Measurements from ENCODE around the gene PRTFDC1. TPM values are rescaled to one million over a fixed set of nuclear protein-coding genes. Genes with fewer than 3 reads are reported as not detected.
A peak's percentile ranks its signal among the peaks of the same experiment; 100 is the strongest.

PRTFDC1 gene
- total RNA-seq, 4 donors from 2014 or later, result 3.0 to 8.3 (median 4.3) TPM

GRCh38 chr10:24962995-24963394, 10.6 kb upstream of the PRTFDC1 start:
- intact Hi-C loops (cut with DNase I), result no loop called here
- Histone ChIP-seq H3K36me3 (no peaks in the 10 kb centered on the region), H3K9me3 (no peaks in the 10 kb centered on the region), H3K4me1 (peaks cover 0 to 14% (median 13%) of the 10 kb centered on the region in 4 donors), H3K27me3 (no peaks in the 10 kb centered on the region), H3K27ac (replicated peaks in 1 of 4) (no peak overlapping the region), H3K4me3 (no peak overlapping the region)
- DNase-seq (ENCODE audit: extremely low spot score), result no peak
- TF ChIP-seq EP300 (IDR thresholded peaks at IDR 0.05) (no peak), POLR2A (IDR thresholded peaks at IDR 0.05; ENCODE audit: low read depth) (no peak), POLR2AphosphoS5 (IDR thresholded peaks at IDR 0.05) (no peak), CTCF (IDR thresholded peaks at IDR 0.05) (no peak)
- 89% methylated on average over 3 of the region's 3 CpGs for WGBS

GRCh38 chr10:24961582-24961981, 9.2 kb upstream of the PRTFDC1 start:
- 94% methylated on average over 4 of the region's 4 CpGs for WGBS
- Histone ChIP-seq H3K4me3 (no peak overlapping the region), H3K9me3 (no peaks in the 10 kb centered on the region), H3K27me3 (no peaks in the 10 kb centered on the region), H3K4me1 (peaks cover 0 to 24% (median 22%) of the 10 kb centered on the region in 4 donors), H3K27ac (replicated peaks in 1 of 4) (no peak overlapping the region), H3K36me3 (no peaks in the 10 kb centered on the region)
- TF ChIP-seq CTCF (IDR thresholded peaks at IDR 0.05) (no peak), EP300 (IDR thresholded peaks at IDR 0.05) (no peak)
- DNase-seq (ENCODE audit: extremely low spot score), result no peak
- intact Hi-C loops (cut with DNase I), result no loop called here

- Histone ChIP-seq H3K4me1 (peaks cover 0 to 24% (median 22%) of the 10 kb centered on the region in 4 donors), H3K9me3 (no peaks in the 10 kb centered on the region), H3K4me3 (no peak overlapping the region), H3K36me3 (no peaks in the 10 kb centered on the region), H3K27ac (replicated peaks in 1 of 4) (peak overlapping the region; percentile 43 to 71 (median 62)), H3K27me3 (no peaks in the 10 kb centered on the region)
- no peak for TF ChIP-seq EP300 (IDR thresholded peaks at IDR 0.05)
- TF ChIP-seq POLR2AphosphoS5 (IDR thresholded peaks at IDR 0.05), result no peak
- TF ChIP-seq CTCF (IDR thresholded peaks at IDR 0.05), result no peak
- no peak for TF ChIP-seq POLR2A (IDR thresholded peaks at IDR 0.05; ENCODE audit: low read depth)
- WGBS, result 60% methylated on average over 3 of the region's 3 CpGs
- intact Hi-C loops (cut with DNase I), result no loop called here
- DNase-seq (ENCODE audit: extremely low spot score), result no peak
Measured at GRCh38 chr10:24959382-24959730, 7.0 kb upstream of the PRTFDC1 start.

GRCh38 chr10:24958721-24959381, 6.4 kb upstream of the PRTFDC1 start:
- TF ChIP-seq CTCF (IDR thresholded peaks at IDR 0.05) (peak in 1 of 3 experiments; percentile 14), POLR2A (IDR thresholded peaks at IDR 0.05; ENCODE audit: low read depth) (no peak), POLR2AphosphoS5 (IDR thresholded peaks at IDR 0.05) (peak in 1 of 2 donors; percentile 43), EP300 (IDR thresholded peaks at IDR 0.05) (no peak)
- intact Hi-C loops (cut with DNase I), result no loop called here
- Histone ChIP-seq H3K27me3 (no peaks in the 10 kb centered on the region), H3K36me3 (no peaks in the 10 kb centered on the region), H3K27ac (replicated peaks in 1 of 4) (peak overlapping the region; percentile 43 to 71 (median 62)), H3K4me3 (no peak overlapping the region), H3K9me3 (no peaks in the 10 kb centered on the region), H3K4me1 (peaks cover 0 to 28% (median 22%) of the 10 kb centered on the region in 4 donors)
- peak; percentile 92 for DNase-seq (ENCODE audit: extremely low spot score)
- 44% methylated on average over 5 of the region's 5 CpGs for WGBS

Data from esophagus muscularis mucosa (tissue), 4 donors.